HepG2 (cell line): ENCODE results near the gene HS3ST5. TPM values are rescaled to one million over a fixed set of nuclear protein-coding genes. Genes with fewer than 3 reads are reported as not detected.

Experiments
- CBX2 ChIP-seq, 2 experiments: fragments of 200-600 bp in 1 of 2; sonication (generic); formaldehyde crosslinking in 1 of 2; IDR thresholded peaks; 2 replicates each; pipeline versions ENCODE4 v1.7.0 to v1.8.1; 2018 to 2022; ENCODE audit warnings: low read depth in 2 of 2, low read length in 1 of 2, mild to moderate bottlenecking in 1 of 2, missing genetic modification reagents in 1 of 2
- ETV6 ChIP-seq: sonication (generic); formaldehyde crosslinking; conservative IDR thresholded peaks from 2 replicates; pipeline ENCODE4 v1.4.0; 2020; ENCODE audit warnings: missing genetic modification reagents
- FIP1L1 ChIP-seq: fragments of 200-400 bp; formaldehyde crosslinking; IDR thresholded peaks from 2 replicates; pipeline ENCODE4 v1.6.1; 2018; ENCODE audit warnings: low read depth, mild to moderate bottlenecking, low read length, moderate library complexity, borderline replicate concordance; ENCODE audit not compliant: insufficient read depth
- HES4 ChIP-seq: sonication (generic); formaldehyde crosslinking; IDR thresholded peaks from 2 replicates; pipeline ENCODE4 v1.9.0; 2021; ENCODE audit warnings: mild to moderate bottlenecking, missing genetic modification reagents, borderline replicate concordance
- HNF4A ChIP-seq: sonication (generic); formaldehyde crosslinking; IDR thresholded peaks from 2 replicates; pipeline ENCODE4 v1.4.0; 2020; ENCODE audit warnings: missing genetic modification reagents
- HNRNPH1 ChIP-seq: fragments of 200-400 bp; formaldehyde crosslinking; optimal IDR thresholded peaks from 2 replicates; pipeline ENCODE3; 2017; ENCODE audit warnings: mild to moderate bottlenecking, low read depth, low read length
- KAT2B ChIP-seq: fragments of 150-350 bp; IDR thresholded peaks from 2 replicates; pipeline ENCODE4 v1.6.1; 2014; ENCODE audit warnings: low read depth, low read length, borderline replicate concordance
- NCOR1 ChIP-seq: fragments of 200-600 bp; sonication (generic); IDR thresholded peaks from 2 replicates; pipeline ENCODE4 v1.7.0; 2017; ENCODE audit warnings: antibody characterized with exemption, low read length, borderline replicate concordance
- PHB2 ChIP-seq: fragments of 450-650 bp; IDR thresholded peaks from 2 replicates; pipeline ENCODE4 v1.6.1; 2018; ENCODE audit not compliant: partially characterized antibody
- RFXANK ChIP-seq: IDR thresholded peaks from 2 replicates; pipeline ENCODE4 v1.6.1; 2016
- SMC3 ChIP-seq: IDR thresholded peaks from 2 replicates; pipeline ENCODE4 v1.6.1; 2011; ENCODE audit warnings: low read length, improper control_type of control experiment
- SPEN ChIP-seq: sonication (generic); formaldehyde crosslinking; IDR thresholded peaks from 2 replicates; pipeline ENCODE4 v1.5.1; 2020; ENCODE audit warnings: low read depth, mild to moderate bottlenecking, missing genetic modification reagents
- ZNF552 ChIP-seq: sonication (generic); formaldehyde crosslinking; IDR thresholded peaks from 2 replicates; pipeline ENCODE4 v1.9.0; 2022; ENCODE audit warnings: missing genetic modification reagents, mild to moderate bottlenecking, borderline replicate concordance
- ZNF746 ChIP-seq: sonication (generic); formaldehyde crosslinking; IDR thresholded peaks from 2 replicates; pipeline ENCODE4 v1.8.0; 2022; ENCODE audit warnings: mild to moderate bottlenecking, missing genetic modification reagents
- polyA plus RNA-seq, 8 experiments: library from polyadenylated mRNA; depleted of rRNA in 3 of 8; stranded (reverse) in 7 of 8; unstranded in 1 of 8; fragments of >200 nt; fragmentation: Illumina TruSeq in 4 of 8; extraction: Trizol in 4 of 8; gene quantifications; 2 replicates each; pipeline versions ENCODE4 v1.2.1 to v1.2.3, GENCODE V29; 2011 to 2016; ENCODE audit warnings: low read depth in 4 of 8, missing spikeins in 1 of 8, mixed read lengths in 1 of 8; ENCODE audit not compliant: insufficient read depth in 1 of 8
- total RNA-seq, 5 experiments: library from RNA; depleted of rRNA; stranded (reverse); fragments of >200 nt; fragmentation: Illumina TruSeq; extraction: Trizol; gene quantifications; 2 replicates each; pipeline ENCODE4 v1.2.3, GENCODE V29; 2016; ENCODE audit warnings: low read depth in 1 of 5
- TF ChIP-seq, protein P1 (sequence below): sonication (generic); formaldehyde crosslinking; IDR thresholded peaks from 2 replicates; pipeline ENCODE4 v1.4.0; 2020; ENCODE audit warnings: mild to moderate bottlenecking, missing genetic modification reagents, borderline replicate concordance
- TF ChIP-seq, protein P2 (sequence below): sonication (generic); formaldehyde crosslinking; IDR thresholded peaks from 2 replicates; pipeline ENCODE4 v1.4.0; 2020; ENCODE audit warnings: missing genetic modification reagents, mild to moderate bottlenecking, borderline replicate concordance
- TF ChIP-seq, protein P3 (sequence below): sonication (generic); formaldehyde crosslinking; IDR thresholded peaks from 2 replicates; pipeline ENCODE4 v1.4.0; 2020; ENCODE audit warnings: missing genetic modification reagents
- TF ChIP-seq, protein P4 (sequence below): IDR thresholded peaks from 2 replicates; pipeline ENCODE4 v1.6.1; 2016; ENCODE audit warnings: control low read depth
- TF ChIP-seq, protein P5 (sequence below): sonication (generic); formaldehyde crosslinking; IDR thresholded peaks from 2 replicates; pipeline ENCODE4 v1.5.0; 2020; ENCODE audit warnings: missing genetic modification reagents

Gene HS3ST5
- total and polyA plus RNA-seq, 2 of the 13 experiments (the other 11 are each of a cell fraction or from before 2014, with no cell fraction given), result 1.1 to 1.6 TPM

DNA sequence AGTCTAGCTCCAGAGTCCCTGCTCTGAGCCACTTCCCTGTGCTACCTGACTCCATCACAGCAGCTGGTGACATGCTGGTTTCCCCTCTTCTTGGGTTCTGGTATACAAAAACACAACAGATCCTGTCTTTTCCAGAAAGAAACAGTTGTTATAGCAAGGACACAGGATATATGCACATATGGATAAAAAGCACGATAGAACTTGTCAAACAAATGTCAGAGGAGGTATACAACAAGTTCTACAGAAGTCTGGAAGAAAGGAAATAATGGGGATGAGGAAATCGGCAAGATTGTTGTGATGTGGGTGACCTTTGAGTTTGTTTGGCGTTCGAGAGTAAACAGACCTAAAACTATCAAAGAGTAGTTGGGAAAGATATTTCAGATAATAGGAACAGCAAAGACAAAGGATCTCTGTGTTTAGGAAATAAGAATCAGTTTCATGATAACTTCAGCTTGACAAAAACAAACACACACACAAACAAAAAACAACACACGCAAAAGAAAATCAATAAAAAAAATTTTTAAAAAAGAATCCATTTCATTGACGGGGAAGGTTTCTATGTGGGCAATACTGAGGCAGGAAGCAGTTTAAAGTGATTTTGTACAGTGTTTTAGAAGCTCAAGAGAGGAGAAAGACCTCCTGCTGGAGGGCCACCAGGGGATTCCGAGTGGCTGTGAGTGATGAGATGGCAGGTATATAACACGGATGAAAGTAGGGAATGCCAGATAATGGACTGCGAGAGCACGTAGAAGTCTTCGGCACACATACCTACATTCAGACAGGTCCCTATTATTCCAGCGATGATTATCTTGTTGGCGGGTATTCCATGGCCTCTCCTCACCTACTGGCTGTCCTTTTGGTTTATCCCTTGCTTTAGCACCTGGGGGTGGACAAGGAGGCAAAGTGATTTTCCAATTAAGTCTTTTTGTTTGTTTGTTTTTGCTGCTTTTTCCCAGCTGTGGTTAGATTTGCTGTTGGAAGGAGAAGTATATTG lies 174.9 kb downstream of the HS3ST5 start (continued):
- TF ChIP-seq, protein P1, sequence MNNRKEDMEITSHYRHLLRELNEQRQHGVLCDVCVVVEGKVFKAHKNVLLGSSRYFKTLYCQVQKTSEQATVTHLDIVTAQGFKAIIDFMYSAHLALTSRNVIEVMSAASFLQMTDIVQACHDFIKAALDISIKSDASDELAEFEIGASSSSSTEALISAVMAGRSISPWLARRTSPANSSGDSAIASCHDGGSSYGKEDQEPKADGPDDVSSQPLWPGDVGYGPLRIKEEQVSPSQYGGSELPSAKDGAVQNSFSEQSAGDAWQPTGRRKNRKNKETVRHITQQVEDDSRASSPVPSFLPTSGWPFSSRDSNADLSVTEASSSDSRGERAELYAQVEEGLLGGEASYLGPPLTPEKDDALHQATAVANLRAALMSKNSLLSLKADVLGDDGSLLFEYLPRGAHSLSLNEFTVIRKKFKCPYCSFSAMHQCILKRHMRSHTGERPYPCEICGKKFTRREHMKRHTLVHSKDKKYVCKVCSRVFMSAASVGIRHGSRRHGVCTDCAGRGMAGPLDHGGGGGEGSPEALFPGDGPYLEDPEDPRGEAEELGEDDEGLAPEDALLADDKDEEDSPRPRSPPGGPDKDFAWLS (CRISPR knock-in tag), result no peak
- TF ChIP-seq HES4 (CRISPR knock-in tag) (no peak), HNRNPH1 (no peak), RFXANK (CRISPR knock-in tag) (no peak), KAT2B (peak; percentile 70), NCOR1 (peak; percentile 97), ETV6 (CRISPR knock-in tag) (no peak), ZNF746 (CRISPR knock-in tag) (no peak), HNF4A (CRISPR knock-in tag) (peak; percentile 95), SPEN (CRISPR knock-in tag) (no peak; the same call in 1 of the 2 replicates), ZNF552 (CRISPR knock-in tag) (no peak), CBX2 (IDR thresholded peaks at IDR 0.05; ENCODE audit: low read depth, low read length) (no peak), CBX2 (CRISPR knock-in tag; IDR thresholded peaks at IDR 0.05; ENCODE audit: low read depth) (no peak), PHB2 (no peak), SMC3 (0 out of 2 replicates have a peak, but pooled peaks have one; percentile 10), FIP1L1 (no peak)
- TF ChIP-seq, protein P2, sequence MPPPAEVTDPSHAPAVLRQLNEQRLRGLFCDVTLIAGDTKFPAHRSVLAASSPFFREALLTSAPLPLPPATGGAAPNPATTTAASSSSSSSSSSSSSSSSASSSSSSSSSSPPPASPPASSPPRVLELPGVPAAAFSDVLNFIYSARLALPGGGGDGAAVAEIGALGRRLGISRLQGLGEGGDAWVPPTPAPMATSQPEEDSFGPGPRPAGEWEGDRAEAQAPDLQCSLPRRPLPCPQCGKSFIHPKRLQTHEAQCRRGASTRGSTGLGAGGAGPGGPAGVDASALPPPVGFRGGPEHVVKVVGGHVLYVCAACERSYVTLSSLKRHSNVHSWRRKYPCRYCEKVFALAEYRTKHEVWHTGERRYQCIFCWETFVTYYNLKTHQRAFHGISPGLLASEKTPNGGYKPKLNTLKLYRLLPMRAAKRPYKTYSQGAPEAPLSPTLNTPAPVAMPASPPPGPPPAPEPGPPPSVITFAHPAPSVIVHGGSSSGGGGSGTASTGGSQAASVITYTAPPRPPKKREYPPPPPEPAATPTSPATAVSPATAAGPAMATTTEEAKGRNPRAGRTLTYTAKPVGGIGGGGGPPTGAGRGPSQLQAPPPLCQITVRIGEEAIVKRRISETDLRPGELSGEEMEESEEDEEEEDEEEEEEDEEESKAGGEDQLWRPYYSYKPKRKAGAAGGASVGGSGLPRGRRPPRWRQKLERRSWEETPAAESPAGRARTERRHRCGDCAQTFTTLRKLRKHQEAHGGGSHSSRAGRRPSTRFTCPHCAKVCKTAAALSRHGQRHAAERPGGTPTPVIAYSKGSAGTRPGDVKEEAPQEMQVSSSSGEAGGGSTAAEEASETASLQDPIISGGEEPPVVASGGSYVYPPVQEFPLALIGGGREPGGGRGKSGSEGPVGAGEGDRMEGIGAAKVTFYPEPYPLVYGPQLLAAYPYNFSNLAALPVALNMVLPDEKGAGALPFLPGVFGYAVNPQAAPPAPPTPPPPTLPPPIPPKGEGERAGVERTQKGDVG (CRISPR knock-in tag), result no peak
- TF ChIP-seq, protein P3, sequence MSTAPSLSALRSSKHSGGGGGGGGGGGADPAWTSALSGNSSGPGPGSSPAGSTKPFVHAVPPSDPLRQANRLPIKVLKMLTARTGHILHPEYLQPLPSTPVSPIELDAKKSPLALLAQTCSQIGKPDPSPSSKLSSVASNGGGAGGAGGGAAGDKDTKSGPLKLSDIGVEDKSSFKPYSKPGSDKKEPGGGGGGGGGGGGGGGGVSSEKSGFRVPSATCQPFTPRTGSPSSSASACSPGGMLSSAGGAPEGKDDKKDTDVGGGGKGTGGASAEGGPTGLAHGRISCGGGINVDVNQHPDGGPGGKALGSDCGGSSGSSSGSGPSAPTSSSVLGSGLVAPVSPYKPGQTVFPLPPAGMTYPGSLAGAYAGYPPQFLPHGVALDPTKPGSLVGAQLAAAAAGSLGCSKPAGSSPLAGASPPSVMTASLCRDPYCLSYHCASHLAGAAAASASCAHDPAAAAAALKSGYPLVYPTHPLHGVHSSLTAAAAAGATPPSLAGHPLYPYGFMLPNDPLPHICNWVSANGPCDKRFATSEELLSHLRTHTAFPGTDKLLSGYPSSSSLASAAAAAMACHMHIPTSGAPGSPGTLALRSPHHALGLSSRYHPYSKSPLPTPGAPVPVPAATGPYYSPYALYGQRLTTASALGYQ (CRISPR knock-in tag), result peak; percentile 96
- TF ChIP-seq, protein P4, sequence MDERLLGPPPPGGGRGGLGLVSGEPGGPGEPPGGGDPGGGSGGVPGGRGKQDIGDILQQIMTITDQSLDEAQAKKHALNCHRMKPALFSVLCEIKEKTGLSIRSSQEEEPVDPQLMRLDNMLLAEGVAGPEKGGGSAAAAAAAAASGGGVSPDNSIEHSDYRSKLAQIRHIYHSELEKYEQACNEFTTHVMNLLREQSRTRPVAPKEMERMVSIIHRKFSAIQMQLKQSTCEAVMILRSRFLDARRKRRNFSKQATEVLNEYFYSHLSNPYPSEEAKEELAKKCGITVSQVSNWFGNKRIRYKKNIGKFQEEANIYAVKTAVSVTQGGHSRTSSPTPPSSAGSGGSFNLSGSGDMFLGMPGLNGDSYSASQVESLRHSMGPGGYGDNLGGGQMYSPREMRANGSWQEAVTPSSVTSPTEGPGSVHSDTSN (CRISPR knock-in tag), result no peak
- TF ChIP-seq, protein P5, sequence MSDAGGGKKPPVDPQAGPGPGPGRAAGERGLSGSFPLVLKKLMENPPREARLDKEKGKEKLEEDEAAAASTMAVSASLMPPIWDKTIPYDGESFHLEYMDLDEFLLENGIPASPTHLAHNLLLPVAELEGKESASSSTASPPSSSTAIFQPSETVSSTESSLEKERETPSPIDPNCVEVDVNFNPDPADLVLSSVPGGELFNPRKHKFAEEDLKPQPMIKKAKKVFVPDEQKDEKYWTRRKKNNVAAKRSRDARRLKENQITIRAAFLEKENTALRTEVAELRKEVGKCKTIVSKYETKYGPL, result no peak
